HCT116 (cell line): Measurements from ENCODE around the gene ZNF655. TPM values are rescaled to one million over a fixed set of nuclear protein-coding genes. Genes with fewer than 3 reads are reported as not detected.

ENCODE experiments used
- ATAC-seq: fragments of 200-7000 bp; cut with Tn5 transposase; 2 replicates; pipeline ENCODE4 v1.9.1; 2020; ENCODE audit warnings: mild to moderate bottlenecking, moderate library complexity
- BruUV-seq: library from RNA; stranded (reverse); fragments of 400-500 nt; replicated peaks from 2 replicates; lab custom pipeline; 2021; lab: Mats Ljungman, UMichigan
- CTCF ChIA-PET: fragments of 300-600 bp; sonication (Branson Sonifier 250); formaldehyde crosslinking; loops from one replicate; lab custom pipeline; 2021; ENCODE audit warnings: antibody characterized with exemption; lab: Charles Lee
- POLR2A ChIA-PET: fragments of 300-600, 350-600 bp; sonication (Branson Sonifier 250); formaldehyde crosslinking; loops from one replicate; lab custom pipeline; 2021; ENCODE audit warnings: antibody characterized with exemption; lab: Charles Lee
- RAD21 ChIA-PET, 2 experiments: fragments of 300-600 bp; sonication (Branson Sonifier 250); formaldehyde crosslinking; loops; one replicate each; lab custom pipeline; 2023; ENCODE audit warnings: low total read pairs in 2 of 2; ENCODE audit not compliant: uncharacterized antibody in 2 of 2, unreplicated experiment in 2 of 2, low non-redundant PET in 1 of 2; lab: Charles Lee
- DNase-seq: peaks from one replicate; pipeline ENCODE4 v3.0.0-alpha.2; 2010; ENCODE audit warnings: low read depth, low spot score
- H2AFZ ChIP-seq: fragments of 200-600 bp; shearing (Covaris generic), sonication (generic); 2 replicates; pipeline ENCODE4 v1.6.1; 2017; ENCODE audit warnings: low read depth, mixed run types, mixed read lengths, antibody characterized with exemption, low read length; ENCODE audit not compliant: poor library complexity, severe bottlenecking
- H3K27ac ChIP-seq: 2 replicates; pipeline ENCODE4 v1.5.1; 2012; ENCODE audit warnings: low read depth, low read length
- H3K27me3 ChIP-seq: fragments of 200-600 bp; sonication (generic); 2 replicates; pipeline ENCODE4 v1.6.1; 2016; ENCODE audit warnings: mixed run types, low read length, mixed read lengths; ENCODE audit not compliant: insufficient read depth
- H3K36me3 ChIP-seq, 2 experiments: fragments of 200-500 bp in 1 of 2; fragments of 200-600 bp in 1 of 2; sonication (Bioruptor generic) in 1 of 2; sonication (generic) in 1 of 2; 2 replicates each; pipeline versions ENCODE4 v1.5.1 to v1.6.1; 2014 to 2016; ENCODE audit warnings: low read length in 2 of 2, inconsistent platforms in 1 of 2, mixed read lengths in 1 of 2, mixed run types in 1 of 2; ENCODE audit not compliant: insufficient read depth in 2 of 2, control insufficient read depth in 1 of 2
- H3K4me1 ChIP-seq, 2 experiments: fragments of 200-600 bp in 1 of 2; sonication (generic) in 1 of 2; 2 replicates each; pipeline versions ENCODE4 v1.5.1 to v1.6.1; 2012 to 2017; ENCODE audit warnings: low read length in 2 of 2, inconsistent platforms in 1 of 2, mild to moderate bottlenecking in 1 of 2, mixed read lengths in 1 of 2, mixed run types in 1 of 2, moderate library complexity in 1 of 2; ENCODE audit not compliant: insufficient read depth in 2 of 2, control insufficient read depth in 1 of 2
- H3K4me2 ChIP-seq: fragments of 200-600 bp; sonication (generic); 2 replicates; pipeline ENCODE4 v1.6.1; 2017; ENCODE audit warnings: mixed run types, low read length, mixed read lengths
- H3K4me3 ChIP-seq, 2 experiments: fragments of 200-600 bp in 1 of 2; sonication (generic) in 1 of 2; replicated peaks in 1 of 2; 2 replicates each; pipeline ENCODE4 v1.5.1; 2011 to 2016; ENCODE audit warnings: low read length in 2 of 2, control low read depth in 1 of 2, low read depth in 1 of 2, mild to moderate bottlenecking in 1 of 2, mixed read lengths in 1 of 2, mixed run types in 1 of 2
- H3K79me2 ChIP-seq: fragments of 200-600 bp; sonication (generic); 2 replicates; pipeline ENCODE4 v1.6.1; 2017; ENCODE audit warnings: mild to moderate bottlenecking, mixed run types, low read length, moderate library complexity, mixed read lengths; ENCODE audit not compliant: insufficient read depth
- H3K9ac ChIP-seq: fragments of 200-600 bp; sonication (generic); 2 replicates; pipeline ENCODE4 v1.6.1; 2016; ENCODE audit warnings: low read length, mixed read lengths
- H3K9me2 ChIP-seq: fragments of 200-600 bp; sonication (generic), shearing (Covaris generic); 2 replicates; pipeline ENCODE4 v1.6.1; 2017; ENCODE audit warnings: mixed run types, mild to moderate bottlenecking, moderate library complexity; ENCODE audit not compliant: insufficient read depth
- H3K9me3 ChIP-seq, 2 experiments: fragments of 200-500 bp in 1 of 2; fragments of 200-600 bp in 1 of 2; sonication (Bioruptor generic) in 1 of 2; sonication (generic) in 1 of 2; 2 replicates each; pipeline ENCODE4 v1.6.1; 2014 to 2017; ENCODE audit warnings: low read length in 2 of 2, mixed read lengths in 2 of 2, inconsistent platforms in 1 of 2, low read depth in 1 of 2, mild to moderate bottlenecking in 1 of 2, mixed run types in 1 of 2, moderate library complexity in 1 of 2; ENCODE audit not compliant: control insufficient read depth in 1 of 2, insufficient read depth in 1 of 2
- H4K20me1 ChIP-seq: fragments of 200-600 bp; sonication (generic), shearing (Covaris generic); 2 replicates; pipeline ENCODE4 v1.6.1; 2017; ENCODE audit warnings: mixed run types, mild to moderate bottlenecking, moderate library complexity; ENCODE audit not compliant: insufficient read depth
- CEBPB ChIP-seq: IDR thresholded peaks from 2 replicates; pipeline ENCODE4 v1.6.1; 2012; ENCODE audit warnings: low read depth
- CTCF ChIP-seq, 3 experiments: fragments of 200-600 bp in 1 of 3; sonication (generic) in 1 of 3; IDR thresholded peaks in 2 of 3; conservative IDR thresholded peaks in 1 of 3; 2 replicates each; pipeline ENCODE4 v1.5.1; 2012 to 2017; ENCODE audit warnings: low read depth in 2 of 3, low read length in 2 of 3, antibody characterized with exemption in 1 of 3, borderline replicate concordance in 1 of 3, control low read depth in 1 of 3, mild to moderate bottlenecking in 1 of 3, mixed read lengths in 1 of 3, mixed run types in 1 of 3, moderate library complexity in 1 of 3; ENCODE audit not compliant: insufficient read depth in 1 of 3
- MAX ChIP-seq: IDR thresholded peaks from 2 replicates; pipeline ENCODE4 v1.6.1; 2012
- POLR2A ChIP-seq: IDR thresholded peaks from 2 replicates; pipeline ENCODE4 v1.7.0; 2011; ENCODE audit warnings: borderline replicate concordance; ENCODE audit not compliant: insufficient read depth, insufficient read length; ENCODE audit errors: extremely low read depth
- REST ChIP-seq: IDR thresholded peaks from 2 replicates; pipeline ENCODE4 v1.6.1; 2012; ENCODE audit warnings: low read depth
- intact Hi-C: fragments of 100-400 bp; cut with micrococcal nuclease; formaldehyde crosslinking; loops from 2 replicates; pipeline ENCODE4 v1.10.0; 2022
- total RNA-seq: library from RNA; stranded (reverse); gene quantifications from one replicate; pipeline ENCODE4 v1.2.1, GENCODE V29; 2021; ENCODE audit not compliant: unreplicated experiment

ZNF655 gene
- total RNA-seq, 1 experiment from 2014 or later = 45.0 TPM

GRCh38 chr7:99601656-99602310 lies 43.3 kb downstream of the ZNF655 start:
- H3K9me3 ChIP-seq = no peaks in the 10 kb centered on the region
- no peak overlapping the region for H3K9ac ChIP-seq
- BruUV-seq = no TSS peak
- no peak for DNase-seq
- no peaks in the 10 kb centered on the region for H3K27me3 ChIP-seq
- ChIA-PET CTCF (no interaction called here), POLR2A (no interaction called here)
- H3K79me2 ChIP-seq = no peaks in the 10 kb centered on the region
- no peak overlapping the region for H3K4me3 ChIP-seq
- no peak overlapping the region for H2AFZ ChIP-seq
- H4K20me1 ChIP-seq = no peaks in the 10 kb centered on the region
- H3K36me3 ChIP-seq = no peaks in the 10 kb centered on the region
- no peaks in the 10 kb centered on the region for H3K4me1 ChIP-seq
- TF ChIP-seq CTCF (IDR thresholded peaks at IDR 0.05 in 2 of 3, conservative IDR thresholded peaks at IDR 0.05 in 1 of 3; ENCODE audit: borderline replicate concordance in 1 of 3, insufficient read depth in 1 of 3, low read depth in 2 of 3, low read length in 2 of 3) (peak; percentile 16 to 29 (median 26); a peak in 4 of 6 replicates), POLR2A (no peak)
- TF ChIP-seq, all 23 proteins: peak for 1
- Histone ChIP-seq H3K27ac (no peak overlapping the region), H3K9me2 (no peaks in the 10 kb centered on the region), H3K4me2 (no peak overlapping the region)
- ATAC-seq = peak; percentile 61
- RAD21 ChIA-PET = no interaction called here
- intact Hi-C loops = no loop called here

- Histone ChIP-seq H3K4me3 (no peak overlapping the region), H3K4me2 (no peak overlapping the region), H3K9ac (no peak overlapping the region), H3K4me1 (no peaks in the 10 kb centered on the region), H3K36me3 (no peaks in the 10 kb centered on the region), H4K20me1 (no peaks in the 10 kb centered on the region), H2AFZ (no peak overlapping the region), H3K9me3 (no peaks in the 10 kb centered on the region), H3K27me3 (no peaks in the 10 kb centered on the region), H3K27ac (no peak overlapping the region), H3K9me2 (no peaks in the 10 kb centered on the region), H3K79me2 (no peaks in the 10 kb centered on the region)
- no peak for DNase-seq
- no peak for ATAC-seq
- no TSS peak for BruUV-seq
- CTCF ChIA-PET = no interaction called here
- intact Hi-C loops = no loop called here
- TF ChIP-seq POLR2A = no peak
- no peak for TF ChIP-seq CEBPB
- TF ChIP-seq MAX = no peak
- TF ChIP-seq REST = no peak
- RAD21 ChIA-PET = no interaction called here
- POLR2A ChIA-PET = interaction anchor here (1.6 kb wide), 1 partner anchor 10 kb away, joined by 4 read pairs; no protein-coding TSS in a partner anchor
Observed at GRCh38 chr7:99605527-99605926, 47.1 kb downstream of the ZNF655 start.
